Activated gamma-delta T cell treated with anti-CD3 and anti-CD28 coated beads, Interleukin-2, amount 50 U/mL, for 16 hours (primary cell): ENCODE results near the gene FGFBP2.
"Not testable (repeated sequence)": the region's sequence is repeated elsewhere in the genome, so short reads cannot be mapped to it uniquely, and the experiment has no call there.

Experiments
- DNase-seq: peaks from one replicate; pipeline ENCODE4 v3.0.0-alpha.2; 2020; ENCODE audit warnings: low read depth

Gene FGFBP2

GRCh38 chr4:15930314-15930713 is 32.7 kb downstream of the FGFBP2 start:
- no peak for DNase-seq

GRCh38 chr4:15929540-15929939 is 33.4 kb downstream of the FGFBP2 start:
- DNase-seq = no peak

- no peak for DNase-seq
Measured at GRCh38 chr4:15928883-15929282, 34.1 kb downstream of the FGFBP2 start.

GRCh38 chr4:15926486-15926885 is 36.5 kb downstream of the FGFBP2 start:
- no peak for DNase-seq

GRCh38 chr4:15925830-15926229 is 37.1 kb downstream of the FGFBP2 start:
- no peak for DNase-seq

- no peak for DNase-seq
Measured at GRCh38 chr4:15921592-15921932, 41.4 kb downstream of the FGFBP2 start.

GRCh38 chr4:15920723-15921591 is 42.0 kb downstream of the FGFBP2 start:
- DNase-seq = no peak

GRCh38 chr4:15918484-15919129 is 44.4 kb downstream of the FGFBP2 start:
- no peak for DNase-seq

- DNase-seq = no peak
Measured at GRCh38 chr4:15917297-15917696, 45.7 kb downstream of the FGFBP2 start.

- not testable (repeated sequence) for DNase-seq
Measured at GRCh38 chr4:15916358-15916757, 46.6 kb downstream of the FGFBP2 start.

GRCh38 chr4:15914736-15915135 is 48.2 kb downstream of the FGFBP2 start:
- no peak for DNase-seq

- no peak for DNase-seq
Measured at GRCh38 chr4:15914291-15914690, 48.7 kb downstream of the FGFBP2 start.

- DNase-seq = no peak
Measured at GRCh38 chr4:15913631-15913970, 49.4 kb downstream of the FGFBP2 start.

- DNase-seq = no peak
Measured at GRCh38 chr4:15912961-15913630, 49.9 kb downstream of the FGFBP2 start.

- DNase-seq = no peak
Measured at GRCh38 chr4:15912236-15912635, 50.7 kb downstream of the FGFBP2 start.
